GM21825 (cell line): ENCODE data around the gene RRP9.
"Not testable (repeated sequence)": the region's sequence is repeated elsewhere in the genome, so short reads cannot be mapped to it uniquely, and the experiment has no call there.

ENCODE experiments used
- ATAC-seq: cut with Tn5 transposase; IDR thresholded peaks from one replicate; pipeline ENCODE4 v1.9.1; 2021; ENCODE audit warnings: mild to moderate bottlenecking, moderate library complexity; ENCODE audit not compliant: unreplicated experiment

The RRP9 gene

DNA sequence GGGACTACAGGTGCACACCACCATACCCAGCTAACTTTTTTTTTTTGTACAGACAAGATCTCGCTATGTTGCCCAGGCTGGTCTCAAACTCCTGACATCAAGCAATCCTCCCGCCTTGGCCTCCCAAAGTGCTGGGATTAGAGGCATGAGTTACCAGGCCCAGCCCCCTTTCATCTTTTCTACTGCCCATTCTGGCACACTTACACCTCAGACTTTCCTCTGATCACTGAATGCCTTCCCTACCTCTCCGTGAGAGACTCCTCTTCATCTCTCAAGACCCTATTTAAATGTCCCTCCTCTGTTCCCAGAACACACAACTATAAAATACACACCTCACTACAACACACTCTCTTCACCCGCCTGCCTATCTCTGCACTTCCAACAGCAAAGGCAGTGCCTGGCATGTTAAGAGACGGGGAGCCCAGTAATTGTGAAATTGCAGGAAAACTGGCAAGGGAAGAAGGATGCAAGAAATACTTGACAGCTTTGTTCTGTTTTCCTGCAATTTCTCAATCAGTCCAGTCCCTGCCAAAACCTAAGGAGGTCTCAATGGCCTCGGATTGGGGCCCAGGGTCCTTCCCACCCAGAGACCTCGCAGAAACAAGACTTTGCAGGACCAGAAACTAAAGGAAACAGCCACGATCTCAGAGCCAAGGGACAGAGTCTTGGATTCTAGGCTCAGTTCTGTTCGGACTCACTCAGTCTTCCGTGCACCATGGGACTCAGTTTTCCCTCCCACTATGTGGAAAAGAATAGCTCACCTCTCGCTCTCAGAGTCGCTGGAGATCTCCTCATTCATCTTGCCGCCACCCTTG is 849 bp downstream of the RRP9 start:
- ATAC-seq: no peak

GRCh38 chr3:51938780-51939425 is 2.8 kb downstream of the RRP9 start:
- ATAC-seq: no peak

GRCh38 chr3:51937611-51938450 is 3.9 kb downstream of the RRP9 start:
- ATAC-seq: no peak

DNA sequence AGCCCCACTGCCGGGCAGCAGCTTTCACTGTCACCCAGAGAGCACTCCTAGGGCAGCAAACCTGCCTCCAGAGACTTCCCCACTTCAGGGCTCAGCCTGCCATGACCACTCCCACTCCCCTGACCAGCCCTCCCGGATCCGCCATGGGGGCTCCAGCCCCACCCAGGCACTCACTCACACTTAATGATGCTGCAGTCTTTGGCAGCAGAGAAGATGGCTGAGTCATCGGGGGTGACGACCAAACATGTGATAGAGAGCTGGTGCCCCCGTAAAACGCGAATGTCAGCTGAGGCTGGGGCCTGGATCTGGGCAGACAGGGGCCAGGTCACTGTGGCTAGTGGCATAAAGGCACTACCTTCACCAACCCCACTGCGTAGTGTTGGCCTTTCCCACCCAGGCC is 4.7 kb downstream of the RRP9 start:
- no peak for ATAC-seq

GRCh38 chr3:51935886-51936755 is 5.6 kb downstream of the RRP9 start:
- ATAC-seq: no peak

DNA sequence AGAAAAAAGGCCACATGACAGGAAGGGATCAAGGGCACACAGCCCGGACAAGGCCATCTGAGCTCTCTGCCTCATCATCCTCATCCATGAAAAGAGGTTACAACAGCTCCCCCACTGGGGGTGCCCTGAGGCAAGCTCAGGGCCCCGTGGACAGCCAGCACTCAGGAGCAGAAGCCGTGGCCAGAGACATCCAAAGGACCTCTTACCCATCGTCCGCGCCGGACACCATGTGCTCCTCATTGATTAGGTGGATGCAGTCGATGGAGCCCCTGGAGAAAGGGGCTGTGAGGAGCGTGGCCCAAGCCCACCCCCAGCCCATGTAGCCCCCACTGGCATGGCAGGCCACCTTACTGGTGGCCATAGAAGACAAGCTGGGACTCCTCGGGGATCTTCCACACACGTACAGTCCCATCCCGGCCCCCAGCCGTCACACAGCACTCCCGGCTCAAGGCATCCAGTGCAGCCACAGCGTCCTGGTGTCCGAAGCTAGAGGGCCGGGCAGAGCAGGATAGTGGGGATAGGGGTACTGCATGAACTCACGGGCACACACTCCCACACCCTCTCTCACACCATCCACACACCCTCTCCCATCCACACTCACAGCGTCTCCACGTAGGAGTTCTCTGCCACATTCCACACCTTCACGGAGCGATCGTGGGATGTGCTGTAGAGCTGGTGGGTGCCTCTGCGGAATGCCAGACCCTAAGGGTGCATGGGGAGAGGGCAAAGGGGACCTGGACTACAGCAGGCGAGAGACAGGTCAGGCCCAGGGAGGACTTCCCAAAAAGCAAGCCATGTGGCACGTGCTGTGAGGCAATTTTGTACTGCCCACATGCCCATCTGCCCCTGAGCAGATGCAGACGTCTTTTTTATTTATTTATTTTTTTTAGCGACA is 6.5 kb downstream of the RRP9 start:
- ATAC-seq: no peak

DNA sequence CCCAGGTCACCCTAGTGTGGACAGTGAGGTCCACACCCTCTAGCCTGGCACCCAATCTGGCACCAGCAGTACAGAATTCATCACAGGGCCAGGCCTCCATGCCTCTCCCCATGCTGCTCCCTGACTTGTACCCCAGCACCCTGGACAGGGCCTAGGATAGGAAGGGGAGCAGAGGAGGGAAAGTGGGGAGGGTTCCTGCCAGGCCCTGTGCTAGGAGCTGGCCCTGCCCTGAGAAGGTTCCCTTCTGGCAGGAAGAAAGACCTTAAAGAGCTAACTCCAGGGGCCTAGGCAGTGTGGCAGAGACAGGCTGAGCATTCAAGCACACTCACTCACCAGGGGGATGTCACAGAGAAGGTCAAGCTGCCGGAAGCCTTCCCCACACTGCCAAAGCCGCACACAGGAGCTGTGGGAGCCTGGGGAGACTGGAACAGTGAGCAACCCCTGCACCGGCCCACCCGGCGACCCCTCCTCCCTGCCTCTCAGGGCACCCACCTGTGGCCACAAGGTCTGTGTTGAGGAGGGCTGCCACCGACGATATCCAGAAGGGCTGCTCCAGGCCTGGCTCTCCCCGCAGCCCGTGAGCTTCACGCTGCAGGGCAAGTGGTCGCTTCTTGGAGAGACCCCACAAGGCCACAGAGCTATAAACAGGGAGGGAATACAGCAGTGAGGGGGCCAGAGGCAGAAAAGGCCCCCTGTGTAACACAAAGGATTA is 7.4 kb downstream of the RRP9 start:
- ATAC-seq: no peak

DNA sequence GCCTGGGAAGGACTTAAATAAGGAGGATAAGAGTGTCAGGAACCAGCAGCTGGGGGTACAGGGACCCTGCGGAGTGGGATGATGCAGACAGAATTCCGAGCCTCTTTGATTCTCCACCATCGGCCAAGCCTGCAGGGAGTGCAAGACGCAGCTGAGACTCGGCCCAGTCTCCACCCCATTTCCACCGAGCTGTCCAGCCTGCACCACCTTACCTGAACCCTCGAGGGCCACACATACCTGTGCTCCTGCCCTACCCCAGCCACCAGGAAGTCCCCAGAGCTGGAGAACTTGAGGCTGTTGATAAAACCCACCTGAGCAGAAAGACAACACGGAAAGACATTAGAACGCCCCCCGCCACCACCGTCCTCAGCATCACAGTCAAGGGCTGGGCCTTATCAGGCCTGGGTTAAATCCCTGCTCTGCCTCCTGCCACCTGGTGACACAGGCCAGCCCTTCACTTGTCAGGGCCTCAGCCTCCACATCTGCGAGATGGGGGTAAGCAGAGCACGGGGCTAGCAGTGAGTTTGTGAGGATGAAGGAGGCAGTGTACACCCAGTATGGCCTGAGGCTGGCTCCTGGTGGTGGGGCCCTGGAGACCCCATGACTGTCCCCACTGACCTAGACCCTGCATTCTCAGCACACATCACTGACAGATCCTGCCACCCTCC is 8.1 kb downstream of the RRP9 start:
- ATAC-seq: no peak

- no peak for ATAC-seq
Measured at GRCh38 chr3:51932471-51933370, 9.0 kb downstream of the RRP9 start.

GRCh38 chr3:51931756-51932155 is 9.9 kb downstream of the RRP9 start:
- ATAC-seq: no peak

GRCh38 chr3:51930439-51930838 is 11.3 kb downstream of the RRP9 start:
- ATAC-seq: no peak

GRCh38 chr3:51929420-51930003 is 12.2 kb downstream of the RRP9 start:
- ATAC-seq: no peak

- ATAC-seq: not testable (repeated sequence)
Measured at GRCh38 chr3:51928981-51929380, 12.7 kb downstream of the RRP9 start.

DNA sequence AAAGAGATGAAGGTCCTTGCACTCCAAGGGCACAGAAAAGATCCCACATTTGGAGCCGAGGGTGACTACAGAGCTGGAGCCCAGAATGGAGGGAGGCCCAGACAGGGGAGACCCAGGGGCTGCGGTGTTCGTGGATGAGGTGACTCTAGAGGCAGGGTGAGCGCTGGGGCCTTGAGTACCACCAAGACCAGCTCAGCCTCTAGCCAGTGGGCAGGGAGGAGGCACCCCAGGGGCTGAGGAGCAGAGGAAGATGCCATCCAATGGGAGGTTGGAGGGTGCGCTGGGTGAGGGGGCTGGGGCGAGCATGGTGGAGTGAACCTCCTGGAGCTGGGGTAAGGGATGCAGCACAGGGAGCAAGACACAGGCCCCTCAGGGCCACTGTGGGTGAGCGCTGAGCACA is 13.3 kb downstream of the RRP9 start:
- ATAC-seq: no peak

DNA sequence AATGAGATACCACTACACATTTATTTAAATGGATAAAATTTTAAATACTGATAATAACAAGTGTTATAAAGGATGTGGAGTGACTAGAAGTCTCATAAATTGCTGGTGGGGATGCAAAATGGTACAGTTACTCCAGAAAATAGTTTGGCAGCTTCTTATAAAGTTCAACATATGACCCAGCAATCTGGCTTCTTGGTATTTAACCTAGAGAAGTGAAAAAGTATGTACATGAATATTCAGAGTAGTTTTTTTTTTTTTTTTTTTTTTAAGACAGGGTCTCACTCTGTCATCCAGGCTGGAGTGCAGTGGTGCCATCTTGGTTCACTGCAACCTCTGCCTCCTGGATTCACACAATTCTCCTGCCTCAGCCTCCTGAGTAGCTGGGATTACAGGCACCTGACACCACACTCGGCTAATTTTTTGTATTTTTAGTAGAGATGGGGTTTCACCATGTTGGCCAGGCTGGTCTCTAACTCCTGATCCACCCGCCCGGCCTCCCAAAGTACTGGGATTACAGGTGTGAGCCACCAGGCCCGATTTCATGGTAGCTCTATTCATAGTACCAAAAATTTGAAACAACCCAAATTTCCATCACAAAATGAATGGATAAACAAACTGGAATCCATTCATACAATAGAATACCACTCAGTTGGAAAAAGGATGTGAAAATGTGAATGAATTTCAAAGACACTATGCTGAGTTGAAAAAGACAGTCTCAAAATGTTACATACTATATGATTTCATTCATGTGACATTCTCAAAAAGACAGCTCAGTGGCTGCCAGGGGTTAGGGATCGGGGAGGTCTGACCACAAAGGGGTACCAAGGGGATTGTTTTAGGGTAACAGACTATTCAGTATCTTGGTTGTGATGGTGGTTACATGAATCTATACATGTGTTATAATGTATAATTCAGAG is 14.4 kb downstream of the RRP9 start:
- ATAC-seq: no peak

- no peak for ATAC-seq
Measured at GRCh38 chr3:51921081-51921578, 20.6 kb downstream of the RRP9 start.
